Measurements from ENCODE around the gene RTN4.

DNA sequence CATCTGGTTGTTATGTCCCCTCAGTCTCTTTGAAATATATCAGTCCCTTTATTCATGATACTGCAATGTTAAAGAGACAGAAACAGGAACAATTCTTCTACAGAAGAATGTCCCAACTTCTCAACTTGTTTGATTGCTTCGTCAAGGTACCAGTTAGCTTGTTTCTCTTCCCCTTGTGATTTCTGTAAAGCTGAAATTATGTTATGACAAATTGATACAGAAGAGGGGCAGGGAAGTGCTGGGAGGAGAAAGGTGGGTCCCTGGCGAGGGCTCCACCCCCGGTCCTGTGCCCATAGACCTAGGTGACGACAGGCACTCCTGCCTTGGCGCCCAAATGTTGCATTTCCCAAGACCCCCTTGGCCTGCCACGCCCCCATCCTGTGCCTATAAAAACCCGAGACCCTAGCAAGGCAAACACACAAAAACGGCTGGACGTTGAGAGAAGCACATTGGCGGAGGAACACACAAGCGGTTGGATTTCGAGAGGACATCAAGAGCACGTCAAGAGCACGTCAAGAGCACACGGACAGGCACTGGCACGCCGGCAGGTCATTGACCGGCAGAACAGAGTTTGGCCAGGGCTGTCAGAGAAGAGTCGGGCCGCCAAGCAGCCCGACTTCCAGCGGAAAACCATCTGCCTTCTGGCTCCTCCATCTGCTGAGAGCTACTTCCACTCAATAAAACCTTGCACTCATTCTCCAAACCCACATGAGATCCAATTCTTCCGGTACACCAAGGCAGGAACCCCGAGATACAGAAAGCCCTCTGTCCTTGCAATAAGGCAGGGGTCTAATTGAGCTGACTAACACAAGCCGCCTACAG is 11.5 kb upstream of the RTN4 start:
- TF ChIP-seq, protein P1, sequence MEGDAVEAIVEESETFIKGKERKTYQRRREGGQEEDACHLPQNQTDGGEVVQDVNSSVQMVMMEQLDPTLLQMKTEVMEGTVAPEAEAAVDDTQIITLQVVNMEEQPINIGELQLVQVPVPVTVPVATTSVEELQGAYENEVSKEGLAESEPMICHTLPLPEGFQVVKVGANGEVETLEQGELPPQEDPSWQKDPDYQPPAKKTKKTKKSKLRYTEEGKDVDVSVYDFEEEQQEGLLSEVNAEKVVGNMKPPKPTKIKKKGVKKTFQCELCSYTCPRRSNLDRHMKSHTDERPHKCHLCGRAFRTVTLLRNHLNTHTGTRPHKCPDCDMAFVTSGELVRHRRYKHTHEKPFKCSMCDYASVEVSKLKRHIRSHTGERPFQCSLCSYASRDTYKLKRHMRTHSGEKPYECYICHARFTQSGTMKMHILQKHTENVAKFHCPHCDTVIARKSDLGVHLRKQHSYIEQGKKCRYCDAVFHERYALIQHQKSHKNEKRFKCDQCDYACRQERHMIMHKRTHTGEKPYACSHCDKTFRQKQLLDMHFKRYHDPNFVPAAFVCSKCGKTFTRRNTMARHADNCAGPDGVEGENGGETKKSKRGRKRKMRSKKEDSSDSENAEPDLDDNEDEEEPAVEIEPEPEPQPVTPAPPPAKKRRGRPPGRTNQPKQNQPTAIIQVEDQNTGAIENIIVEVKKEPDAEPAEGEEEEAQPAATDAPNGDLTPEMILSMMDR (IDR thresholded peaks at IDR 0.05): no peak
- no peak for TF ChIP-seq POLR2A (IDR thresholded peaks at IDR 0.05)

Measured in heart left ventricle (tissue), 13 donors.